CD4-positive, alpha-beta T cell treated with Interleukin-6 for 4 hours (primary cell): ENCODE results near the gene CTPS1.

Experiments used
- DNase-seq: peaks from one replicate; pipeline ENCODE4 v3.0.0-alpha.2; 2020; ENCODE audit warnings: mixed read lengths

CTPS1 gene

DNA sequence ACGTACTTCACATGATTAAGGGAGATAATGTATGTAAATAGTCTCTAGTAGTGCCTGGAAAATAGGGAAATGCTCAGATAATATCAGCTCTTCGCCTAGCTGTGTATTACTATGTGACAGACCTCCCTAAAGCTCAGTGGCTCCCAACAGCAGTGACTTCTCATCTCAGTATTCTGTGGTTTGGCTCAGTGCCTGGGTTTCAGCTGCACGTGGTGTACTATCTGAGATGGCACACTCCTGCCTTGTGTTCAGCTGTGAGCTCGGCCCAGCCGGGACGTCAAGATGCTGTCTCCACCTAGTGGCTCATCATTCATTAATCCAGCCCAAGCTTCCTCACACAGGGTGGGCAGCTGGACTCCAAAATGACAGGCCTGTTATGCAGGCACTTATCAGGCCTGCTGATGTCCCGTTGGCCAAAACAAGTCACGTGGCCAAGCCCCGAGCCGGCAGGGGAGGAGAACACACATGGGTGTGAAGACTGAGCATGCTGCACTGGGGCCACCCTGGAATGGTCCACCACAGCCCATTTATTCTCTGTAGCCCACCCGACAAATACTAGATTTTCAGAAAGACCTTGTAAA lies 24.2 kb downstream of the CTPS1 start:
- peak; percentile 90 for DNase-seq

DNA sequence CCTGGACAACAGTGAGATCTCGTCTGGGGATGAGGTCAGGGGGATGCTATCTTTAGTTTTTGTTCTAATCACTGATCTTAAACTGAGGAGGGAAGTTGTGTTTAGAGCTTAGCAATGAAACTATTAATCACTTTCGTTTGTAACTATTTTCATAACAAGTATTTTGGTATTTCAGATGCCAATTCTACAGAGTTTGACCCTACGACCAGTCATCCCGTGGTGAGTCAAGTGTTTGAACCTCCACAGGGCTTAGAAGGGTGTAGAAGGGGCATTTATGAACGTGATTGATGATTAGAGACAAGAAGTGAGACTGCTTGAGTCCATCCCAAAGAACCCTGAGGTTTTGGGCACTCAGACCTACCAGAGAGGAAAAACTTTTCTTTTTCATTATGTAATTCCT lies 26.4 kb downstream of the CTPS1 start:
- DNase-seq, result no peak

DNA sequence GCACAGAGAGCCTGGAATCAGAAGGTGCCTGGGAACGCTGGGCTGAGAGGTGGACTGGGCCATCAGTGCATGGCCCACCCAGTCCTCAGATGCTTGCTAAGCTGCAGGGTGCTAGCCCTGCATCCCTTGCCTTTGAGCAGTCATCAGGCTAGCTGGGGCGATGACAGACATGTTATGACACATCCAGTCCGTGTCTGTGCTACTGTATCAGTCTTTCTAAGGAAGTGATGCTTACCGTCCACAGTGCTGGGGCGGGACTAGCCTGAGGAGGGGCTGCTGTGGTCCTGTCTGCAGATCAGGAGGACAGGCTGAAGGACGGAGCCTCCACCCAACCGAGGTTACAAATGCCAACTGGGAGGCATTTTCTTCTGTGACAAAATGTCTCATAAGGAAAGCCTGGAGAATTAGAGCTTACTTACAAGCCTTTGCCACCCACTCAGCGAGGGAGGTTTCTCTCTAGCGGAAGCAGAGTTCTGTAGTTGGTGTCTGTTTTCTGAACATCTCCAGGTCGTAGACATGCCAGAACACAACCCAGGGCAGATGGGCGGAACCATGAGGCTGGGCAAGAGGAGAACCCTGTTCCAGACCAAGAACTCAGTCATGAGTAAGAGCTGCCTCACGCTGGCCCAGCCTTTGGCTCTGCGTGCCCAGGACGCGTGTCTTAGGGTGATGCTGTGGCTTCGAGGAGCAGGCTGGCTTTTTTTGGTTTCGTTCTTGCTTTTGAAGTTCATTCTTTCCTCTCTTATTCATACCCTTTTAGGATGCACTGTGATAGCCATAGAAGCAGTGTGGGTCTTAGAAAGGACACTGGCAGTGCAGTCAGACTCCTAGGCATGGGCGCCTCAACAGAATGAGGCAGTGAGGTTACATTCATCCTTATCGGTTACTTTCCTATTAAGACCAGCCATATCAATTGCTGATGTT lies 27.7 kb downstream of the CTPS1 start:
- no peak for DNase-seq

DNA sequence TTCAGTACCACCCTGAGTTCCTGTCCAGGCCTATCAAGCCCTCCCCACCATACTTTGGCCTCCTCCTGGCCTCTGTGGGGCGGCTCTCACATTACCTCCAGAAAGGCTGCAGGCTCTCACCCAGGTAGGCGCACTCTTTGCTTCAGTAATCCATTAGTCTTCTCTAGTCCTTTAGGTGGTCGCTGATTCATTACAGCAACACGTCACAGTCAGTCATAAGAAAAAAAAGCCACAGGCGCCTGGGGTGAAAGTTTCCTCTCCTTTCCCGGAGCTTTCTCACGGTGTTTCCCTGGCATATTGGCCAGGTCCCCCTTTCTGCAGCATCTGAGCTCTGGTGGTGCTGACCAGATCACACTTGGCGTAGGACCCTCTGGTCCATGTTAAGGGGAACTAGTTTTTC lies 30.0 kb downstream of the CTPS1 start:
- no peak for DNase-seq

DNA sequence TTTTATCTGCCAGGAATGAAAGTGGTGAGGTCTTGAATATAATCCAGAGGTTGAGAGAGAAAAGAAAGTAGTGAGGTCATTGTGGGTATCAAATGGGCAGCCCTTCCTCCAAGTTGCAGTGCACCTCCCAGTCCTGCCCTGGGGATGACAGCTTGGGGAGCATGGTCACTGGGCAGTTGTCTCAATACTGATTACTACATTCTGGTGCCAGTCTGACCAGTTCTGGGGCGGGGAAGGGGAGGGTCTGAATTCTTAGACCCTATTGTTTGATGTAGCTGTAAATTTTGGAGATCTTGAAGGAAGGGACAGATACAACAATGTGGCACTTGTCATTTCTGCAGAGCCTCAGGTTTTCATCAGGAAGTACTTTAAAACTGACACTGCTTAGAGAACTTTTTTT lies 30.8 kb downstream of the CTPS1 start:
- DNase-seq, result no peak

DNA sequence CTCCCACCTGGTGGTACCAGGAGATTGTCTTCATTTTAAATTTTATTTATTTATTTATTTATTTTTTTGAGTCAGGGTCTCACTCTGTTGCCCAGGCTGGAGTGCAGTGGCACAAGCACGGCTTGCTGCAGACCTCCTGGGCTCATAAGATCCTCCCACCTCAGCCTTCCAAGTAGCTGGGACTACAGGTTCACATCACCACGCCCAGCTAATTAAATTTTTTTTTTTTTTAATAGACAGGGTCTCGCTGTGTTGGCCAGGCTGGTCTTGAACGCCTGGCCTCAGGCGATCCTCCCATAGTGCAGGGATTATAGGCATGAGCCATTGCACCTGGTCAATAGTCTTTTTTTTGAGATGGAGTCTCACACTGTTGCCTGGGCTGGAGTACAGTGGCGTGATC lies 33.5 kb downstream of the CTPS1 start:
- no peak for DNase-seq

DNA sequence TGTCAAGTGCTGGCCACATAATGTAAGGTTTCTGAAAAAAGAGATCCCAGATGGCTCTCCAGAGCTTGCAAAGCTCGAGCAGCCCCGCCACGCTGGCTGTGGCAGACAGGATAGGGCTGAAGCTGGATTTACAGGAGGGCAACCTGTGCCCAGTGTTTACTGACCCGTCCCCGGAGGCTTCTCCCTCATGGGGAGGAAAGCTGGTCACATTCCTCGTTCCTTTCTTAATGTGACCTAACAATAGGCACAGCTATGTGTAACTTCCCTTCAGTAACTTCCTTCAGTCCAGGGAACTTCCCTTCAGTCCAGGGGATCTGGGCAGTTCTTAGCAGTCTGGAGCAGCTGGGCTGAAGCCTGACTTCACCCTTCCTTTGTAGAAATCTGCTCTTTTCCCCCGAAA lies 34.3 kb downstream of the CTPS1 start:
- DNase-seq, result no peak

DNA sequence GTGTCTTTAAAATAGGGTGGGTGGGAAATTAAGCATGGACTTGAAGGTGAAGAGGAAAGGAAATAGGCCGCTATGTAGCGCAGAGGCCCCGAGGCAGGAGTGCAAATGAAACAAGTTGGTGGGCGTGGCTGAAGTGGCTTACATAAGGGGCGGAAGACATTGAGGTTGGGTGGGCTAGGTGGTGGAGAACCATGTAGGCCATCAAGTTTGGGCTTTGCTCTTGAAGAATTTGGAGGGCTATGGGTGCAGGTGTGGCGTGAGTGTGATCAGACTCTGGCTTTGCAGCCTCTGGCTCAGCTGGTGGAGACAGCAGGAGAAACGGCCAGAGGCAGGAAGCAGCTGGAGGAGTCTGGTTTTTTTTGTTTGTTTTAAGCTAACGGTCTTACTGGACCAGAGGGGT lies 35.4 kb downstream of the CTPS1 start:
- DNase-seq, result no peak

DNA sequence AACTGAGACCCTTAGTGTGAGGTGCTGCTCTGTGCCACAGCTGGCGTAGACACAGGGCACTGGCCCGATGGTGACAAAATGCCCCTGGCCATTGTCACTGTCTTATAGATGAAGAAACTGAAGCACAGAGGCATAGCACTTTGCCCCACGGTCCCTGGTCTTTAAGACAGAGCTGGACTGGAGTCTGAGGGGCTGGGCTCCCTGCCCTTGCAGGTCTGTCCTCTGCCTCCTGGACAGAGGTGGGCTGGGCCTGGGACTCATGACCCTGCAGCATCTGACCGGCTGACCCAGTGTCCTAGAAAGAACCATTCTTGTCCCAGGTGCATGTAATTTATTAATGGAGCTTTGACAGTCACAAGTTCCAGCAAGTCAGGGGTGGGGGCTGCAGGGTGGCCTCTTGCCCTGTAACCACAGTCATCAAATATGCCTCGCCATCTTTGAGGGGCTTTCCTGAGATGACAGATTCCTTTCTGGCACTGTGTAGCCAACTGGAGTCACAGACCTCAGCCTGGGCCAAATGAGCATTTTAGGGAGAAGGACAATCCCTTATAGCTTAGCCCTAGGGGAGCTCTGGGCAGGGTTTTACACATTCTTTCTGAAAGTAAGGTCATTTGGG lies 35.9 kb downstream of the CTPS1 start:
- no peak for DNase-seq

DNA sequence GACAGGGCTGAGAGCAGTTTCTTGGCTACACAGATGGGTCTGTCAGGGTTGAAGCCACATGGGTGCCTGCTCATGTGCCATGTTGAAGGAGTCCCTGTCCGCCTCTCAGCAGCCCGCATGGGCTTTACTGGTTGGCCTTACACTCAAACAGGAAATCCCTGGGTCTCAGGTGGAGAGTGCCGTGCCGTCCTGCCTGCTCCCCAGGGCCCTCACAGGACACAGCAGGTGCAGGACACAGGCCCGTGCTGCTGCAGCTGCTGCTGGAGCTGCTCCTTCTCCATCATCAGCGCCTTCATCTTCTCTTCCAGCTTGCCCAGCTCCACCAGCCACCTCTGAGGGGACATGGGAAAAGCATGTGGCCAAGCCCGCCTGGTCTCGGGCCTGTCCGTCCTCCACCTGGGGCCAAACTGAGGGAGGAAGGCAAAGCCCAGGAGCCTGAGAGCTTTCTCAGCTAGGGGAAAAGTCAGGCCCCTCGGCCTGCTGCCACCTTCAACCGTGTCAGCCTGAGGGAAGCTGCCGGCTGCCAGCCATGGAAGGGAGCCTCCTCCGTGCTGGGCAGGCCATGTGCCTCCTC lies 36.5 kb downstream of the CTPS1 start:
- no peak for DNase-seq

DNA sequence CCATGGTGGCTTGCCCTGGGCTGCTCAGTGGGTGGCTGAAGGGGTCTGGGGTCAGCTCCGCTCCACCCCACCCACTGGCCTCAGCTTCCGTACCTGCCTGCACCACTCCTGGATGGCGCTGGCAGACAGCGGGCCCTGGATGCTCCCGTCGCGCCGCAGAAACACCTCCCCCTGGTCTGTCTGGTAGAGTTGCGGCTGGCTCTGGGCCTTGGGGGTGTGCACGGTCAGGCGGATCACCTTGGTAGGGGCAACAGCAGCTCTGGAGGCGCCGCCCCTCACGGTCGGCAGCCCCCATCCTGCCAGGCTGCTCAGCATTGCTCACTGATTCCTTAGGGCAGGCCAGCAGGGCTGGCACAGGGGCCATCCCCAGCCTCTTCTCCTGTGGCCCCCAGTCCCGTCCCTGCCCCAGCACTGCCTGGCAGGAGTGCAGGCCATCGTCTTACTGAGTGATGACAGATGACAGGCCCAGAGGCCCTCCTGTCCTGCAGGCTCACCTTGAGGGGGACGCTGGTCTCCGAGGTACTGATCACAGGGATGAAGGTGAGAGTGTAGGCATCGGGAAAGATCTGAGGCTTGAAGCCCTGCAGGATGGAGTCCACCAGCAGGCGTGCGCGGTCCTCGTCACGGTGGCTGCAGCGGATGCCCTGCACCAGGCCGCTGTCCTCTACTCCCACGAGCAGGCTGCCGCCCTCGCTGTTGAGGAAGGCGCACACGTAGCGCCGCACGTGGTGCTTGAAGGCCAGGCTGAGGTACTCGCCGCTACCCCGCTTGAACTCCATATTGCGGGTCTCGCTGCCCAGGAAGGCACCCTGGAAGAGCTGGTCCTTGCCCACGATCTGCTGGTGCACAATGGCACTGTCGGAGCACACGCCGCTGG lies 37.9 kb downstream of the CTPS1 start:
- DNase-seq, result no peak

DNA sequence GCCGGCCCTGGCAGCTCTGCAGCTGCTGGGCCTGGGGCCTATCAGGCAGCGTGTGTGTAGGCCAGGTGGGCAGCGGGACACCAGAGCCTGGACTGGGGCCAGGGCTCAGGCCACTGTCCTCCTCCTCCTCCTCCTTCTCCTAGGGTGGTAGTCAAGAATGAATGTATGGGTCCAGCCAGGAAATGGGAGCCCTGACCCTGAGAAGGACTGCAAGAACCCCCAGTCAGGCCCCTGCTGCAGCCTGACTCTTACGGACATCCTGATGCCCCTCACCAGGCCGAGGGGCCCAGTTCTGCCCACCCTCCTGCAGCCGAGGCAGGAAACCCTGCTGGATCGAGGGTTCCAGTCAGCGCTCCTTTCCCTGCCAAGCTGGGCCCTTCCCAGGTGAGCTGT lies 38.5 kb downstream of the CTPS1 start:
- no peak for DNase-seq

DNA sequence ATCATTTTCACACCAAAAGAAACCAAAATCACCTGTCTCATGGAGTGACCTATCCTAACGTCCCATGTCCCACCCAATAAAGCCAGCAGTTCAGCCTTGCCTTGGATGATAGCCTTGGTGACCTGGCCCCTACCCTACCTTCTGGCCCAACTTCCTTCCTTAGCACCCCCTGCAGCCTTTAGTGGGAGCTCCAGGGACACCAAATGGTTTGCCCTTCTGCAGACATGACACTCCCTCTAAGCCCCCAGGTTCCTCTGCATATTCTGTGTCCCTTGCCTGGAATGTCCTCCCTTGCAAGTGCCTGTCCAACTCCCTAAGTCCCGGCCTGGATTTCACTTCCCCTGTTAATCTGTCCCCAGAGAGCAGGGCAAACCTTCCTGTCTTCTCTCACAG lies 39.9 kb downstream of the CTPS1 start:
- no peak for DNase-seq

DNA sequence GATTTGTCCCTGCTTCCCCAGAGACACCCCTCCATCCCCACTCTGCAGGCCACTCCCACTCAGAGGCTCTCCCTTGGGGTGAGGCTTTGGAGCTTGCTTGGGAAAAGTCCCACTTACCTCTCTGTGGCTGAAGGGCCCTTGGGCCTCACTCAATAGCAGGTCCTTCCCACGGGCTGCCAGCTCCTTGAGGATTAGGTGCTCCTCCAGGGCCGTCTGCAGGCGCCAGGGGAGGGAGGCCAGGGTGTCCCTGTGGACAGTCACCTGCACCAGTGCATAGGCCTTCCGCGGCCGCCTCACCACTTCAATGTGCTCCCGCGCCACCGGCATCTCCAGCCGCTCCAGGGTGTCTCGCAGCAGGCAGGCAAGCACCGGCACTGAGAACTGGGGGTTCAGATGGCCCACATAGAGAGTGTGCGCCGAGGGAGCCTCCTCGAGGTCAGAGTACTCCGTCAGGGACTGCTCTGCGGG lies 40.6 kb downstream of the CTPS1 start:
- no peak for DNase-seq

DNA sequence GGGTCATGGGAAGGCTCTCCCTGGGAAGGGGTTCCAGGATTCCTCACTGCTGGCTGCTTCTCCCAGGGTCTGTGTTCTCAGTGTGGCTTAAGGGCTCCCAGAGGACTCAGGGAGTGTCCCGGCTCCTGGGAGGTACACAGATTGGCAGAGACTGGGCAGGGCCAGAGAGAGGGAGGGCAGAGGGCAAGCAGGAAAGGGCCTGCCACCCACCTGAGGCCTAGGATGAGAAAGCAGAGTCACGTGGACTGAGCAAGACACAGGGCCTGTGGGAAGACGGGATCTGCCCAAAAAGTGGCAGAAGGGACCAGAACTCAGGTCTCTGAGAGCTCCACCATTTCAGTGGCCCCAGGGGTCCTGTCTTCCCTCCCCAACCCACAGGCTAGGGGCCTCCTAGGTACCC lies 41.2 kb downstream of the CTPS1 start:
- no peak for DNase-seq

DNA sequence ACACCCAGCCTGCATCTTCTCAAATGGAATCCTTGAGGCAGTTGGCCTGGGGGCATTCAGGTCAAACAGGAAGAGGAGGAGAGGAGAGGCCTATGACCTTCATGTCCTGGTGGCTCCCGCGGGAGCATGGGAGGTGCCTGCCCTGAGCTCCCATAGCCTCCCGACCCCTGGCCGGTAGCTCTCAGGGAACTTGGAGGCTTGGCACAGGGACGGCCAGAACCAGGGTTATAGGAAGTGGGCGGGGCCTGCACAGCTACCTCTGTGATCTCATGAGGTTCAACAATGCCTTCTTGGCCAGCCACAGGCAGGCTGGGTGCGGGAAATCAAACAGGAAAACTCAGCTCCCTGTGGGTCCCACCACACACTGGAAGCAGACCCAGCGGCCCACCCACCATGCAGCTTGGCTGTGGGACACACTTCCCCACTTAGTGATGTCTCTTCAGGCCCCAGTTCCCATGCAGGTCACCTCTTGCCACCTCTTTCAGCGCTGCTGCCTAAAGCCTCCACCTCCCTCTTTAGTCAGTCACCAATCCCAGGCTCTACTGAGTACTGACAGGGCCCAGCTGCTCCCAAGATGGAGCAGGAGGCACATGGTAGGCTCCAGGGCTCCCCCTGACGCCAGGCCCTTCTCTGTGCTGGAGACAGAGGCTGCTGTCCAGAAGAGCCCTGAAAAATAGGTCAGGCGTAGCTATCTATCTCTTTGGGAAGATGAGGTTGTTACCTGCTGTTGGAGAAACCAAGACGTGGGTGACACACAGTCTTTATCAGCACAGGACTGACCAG lies 42.2 kb downstream of the CTPS1 start, which contains the start of gene SLFNL1:
Gene SLFNL1 (minus strand): TSS at position 200 of the 783 bp plus-strand sequence. CDS start 1,065 bp downstream, outside the sequence.
- peak; percentile 9 for DNase-seq

DNA sequence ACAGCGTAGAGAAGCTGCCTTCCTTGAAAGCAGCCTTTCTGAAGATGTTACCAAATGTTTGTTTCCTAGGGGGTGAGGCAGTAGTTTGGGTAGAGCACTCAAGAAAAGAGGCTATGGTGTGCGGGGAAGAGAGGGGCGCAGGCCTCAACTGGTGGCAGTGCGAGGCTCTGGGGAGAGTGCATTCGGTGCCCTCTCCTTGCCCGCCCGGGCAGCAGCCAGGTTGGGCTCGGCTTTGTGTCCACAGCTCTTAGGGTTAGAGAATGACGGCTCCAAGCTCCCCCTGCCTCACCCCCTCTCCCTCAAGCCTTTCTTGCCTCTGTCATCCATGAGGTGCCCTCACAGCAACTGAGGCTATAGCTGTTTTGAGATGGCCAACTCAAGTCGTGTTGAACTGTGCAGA lies 42.9 kb downstream of the CTPS1 start:
- no peak for DNase-seq

DNA sequence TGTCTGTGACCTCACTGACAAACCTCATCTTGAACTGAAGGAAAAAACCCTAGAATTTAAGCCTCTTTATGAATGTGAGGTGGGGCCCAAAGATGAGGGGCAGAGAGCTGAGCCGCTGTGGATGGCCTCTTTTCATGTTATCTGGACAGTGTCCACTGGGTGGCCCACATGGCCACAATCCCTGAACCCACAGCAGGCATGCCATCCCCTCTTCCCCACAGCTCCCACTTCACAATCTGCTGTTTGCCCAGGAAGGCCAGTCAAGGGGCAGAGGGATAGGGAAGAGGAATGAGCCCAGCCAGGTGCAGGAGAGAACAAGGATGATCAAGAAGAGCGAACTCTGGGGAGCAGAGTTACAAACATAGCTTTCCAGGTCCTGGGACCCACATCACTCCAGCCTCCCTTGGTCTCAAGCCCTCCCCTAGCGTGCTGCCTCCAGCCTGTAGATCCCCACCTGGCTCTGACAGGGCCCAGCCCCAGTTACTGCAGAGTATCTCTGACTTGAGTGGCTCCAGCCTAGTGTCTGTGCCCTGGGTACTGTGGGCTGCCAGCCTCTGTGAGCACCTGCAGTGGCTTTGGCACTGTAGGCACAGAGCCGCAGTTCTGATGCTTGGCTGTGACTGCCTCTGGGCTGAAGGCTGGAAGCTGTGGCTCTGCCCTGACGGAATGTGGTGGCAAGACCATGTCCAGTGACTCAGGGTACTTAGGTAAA lies 43.9 kb downstream of the CTPS1 start:
- no peak for DNase-seq

DNA sequence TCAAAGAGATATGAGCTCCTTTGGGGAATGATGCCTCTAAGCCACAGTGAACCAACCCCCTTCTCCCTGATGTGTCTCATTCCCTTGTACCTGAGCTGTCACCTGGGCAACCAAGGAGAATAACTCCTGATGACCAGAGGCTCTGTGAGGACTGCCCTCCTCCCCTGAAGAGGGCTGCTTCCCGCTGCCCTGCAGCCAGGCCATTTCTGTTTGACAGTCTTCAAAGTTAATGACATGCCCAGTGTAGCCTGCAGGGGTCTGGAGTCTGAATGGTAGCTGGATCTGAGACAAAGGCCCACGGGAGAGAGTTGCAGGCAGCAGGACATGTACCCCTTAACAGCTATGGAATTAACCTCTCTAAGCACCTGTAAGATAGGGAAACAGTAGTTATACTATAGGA lies 45.5 kb downstream of the CTPS1 start:
- DNase-seq, result no peak

DNA sequence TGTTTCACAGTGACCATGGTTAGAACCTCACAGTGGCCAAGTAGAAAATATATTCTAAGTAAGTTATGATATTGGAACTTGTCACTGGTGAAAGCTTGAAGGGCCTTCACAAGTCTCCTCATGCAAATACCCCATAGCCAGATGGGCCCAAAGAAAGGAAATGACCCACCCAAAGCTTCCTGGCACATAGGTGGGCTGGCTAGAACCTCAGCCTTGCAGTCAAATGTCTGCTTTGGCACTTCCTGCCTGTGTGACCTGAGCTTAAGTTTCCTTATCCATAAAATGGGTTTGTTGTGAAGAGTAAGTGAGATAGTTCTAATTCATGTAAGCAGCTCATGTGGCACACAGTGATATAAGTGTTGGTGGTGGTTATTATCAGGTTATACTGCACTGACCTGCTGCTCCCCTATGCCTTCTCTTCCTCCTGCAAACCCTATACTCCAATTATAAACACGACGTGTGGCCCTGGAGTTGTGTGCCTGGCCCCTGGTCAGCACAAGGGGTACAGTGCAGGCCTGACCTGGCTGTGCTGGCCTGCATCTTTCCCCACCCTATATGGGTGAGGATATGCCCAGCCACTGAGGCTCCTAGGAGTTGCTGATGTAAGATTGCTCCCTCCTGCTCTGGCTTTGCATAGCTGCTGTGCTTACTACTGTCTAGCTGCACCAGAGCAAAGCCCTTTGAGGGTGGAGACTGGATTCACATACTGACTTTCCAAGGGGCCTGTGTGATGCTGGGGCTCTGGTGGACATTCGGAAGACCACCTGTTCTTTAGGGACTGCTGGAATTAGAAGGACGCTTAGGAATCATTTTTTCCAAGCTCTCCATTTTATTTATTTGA lies 46.7 kb downstream of the CTPS1 start:
- no peak for DNase-seq
